ENCODE measurements around the gene ANKRD10. TPM values are rescaled to one million over a fixed set of nuclear protein-coding genes. Genes with fewer than 3 reads are reported as not detected.

ANKRD10 gene
- total RNA-seq, 4 donors from 2014 or later = 128 to 268 (median 235) TPM

- intact Hi-C loops (cut with DNase I; ENCODE audit: low total_unique reads) = no loop called here
- Histone ChIP-seq H3K9me3 (no peaks in the 10 kb centered on the region), H3K4me1 (no peaks in the 10 kb centered on the region), H3K27ac (peak overlapping the region; percentile 69 to 70), H3K4me3 (no peak overlapping the region), H3K36me3 (no peaks in the 10 kb centered on the region), H3K27me3 (no peaks in the 10 kb centered on the region)
- no peak for TF ChIP-seq CTCF (IDR thresholded peaks at IDR 0.05)
- TF ChIP-seq POLR2A (IDR thresholded peaks at IDR 0.05) = no peak
- no peak for DNase-seq
Observed at GRCh38 chr13:110850840-110851239, 64.0 kb downstream of the ANKRD10 start.

- no peak overlapping the region for H3K4me3 ChIP-seq
- peak overlapping the region; percentile 69 to 70 for H3K27ac ChIP-seq
- H3K4me1 ChIP-seq = no peaks in the 10 kb centered on the region
- DNase-seq = no peak
- H3K9me3 ChIP-seq = no peaks in the 10 kb centered on the region
- H3K36me3 ChIP-seq = no peaks in the 10 kb centered on the region
- no peaks in the 10 kb centered on the region for H3K27me3 ChIP-seq
- intact Hi-C loops (cut with DNase I; ENCODE audit: low total_unique reads) = no loop called here
- TF ChIP-seq POLR2A (IDR thresholded peaks at IDR 0.05) = no peak
- TF ChIP-seq CTCF (IDR thresholded peaks at IDR 0.05) = no peak
Observed at GRCh38 chr13:110850006-110850405, 64.9 kb downstream of the ANKRD10 start.

GRCh38 chr13:110845520-110845919, 69.3 kb downstream of the ANKRD10 start:
- TF ChIP-seq CTCF (IDR thresholded peaks at IDR 0.05) = no peak
- no peak for TF ChIP-seq POLR2A (IDR thresholded peaks at IDR 0.05)
- no peak overlapping the region for H3K4me3 ChIP-seq
- no peaks in the 10 kb centered on the region for H3K9me3 ChIP-seq
- no peak overlapping the region for H3K27ac ChIP-seq
- H3K4me1 ChIP-seq = no peaks in the 10 kb centered on the region
- intact Hi-C loops (cut with DNase I; ENCODE audit: low total_unique reads) = no loop called here
- DNase-seq = no peak
- H3K36me3 ChIP-seq = no peaks in the 10 kb centered on the region
- H3K27me3 ChIP-seq = no peaks in the 10 kb centered on the region

GRCh38 chr13:110841846-110842245, 73.0 kb downstream of the ANKRD10 start:
- no peak for DNase-seq
- TF ChIP-seq POLR2A (IDR thresholded peaks at IDR 0.05) = no peak
- Histone ChIP-seq H3K36me3 (no peaks in the 10 kb centered on the region), H3K27ac (no peak overlapping the region), H3K4me3 (no peak overlapping the region), H3K27me3 (no peaks in the 10 kb centered on the region), H3K4me1 (no peaks in the 10 kb centered on the region), H3K9me3 (no peaks in the 10 kb centered on the region)
- intact Hi-C loops (cut with DNase I; ENCODE audit: low total_unique reads) = no loop called here

GRCh38 chr13:110841406-110841805, 73.5 kb downstream of the ANKRD10 start:
- no peak overlapping the region for H3K27ac ChIP-seq
- H3K4me3 ChIP-seq = no peak overlapping the region
- intact Hi-C loops (cut with DNase I; ENCODE audit: low total_unique reads) = no loop called here
- TF ChIP-seq POLR2A (IDR thresholded peaks at IDR 0.05) = no peak
- no peak for TF ChIP-seq CTCF (IDR thresholded peaks at IDR 0.05)
- H3K4me1 ChIP-seq = no peaks in the 10 kb centered on the region
- H3K27me3 ChIP-seq = no peaks in the 10 kb centered on the region
- DNase-seq = no peak
- H3K36me3 ChIP-seq = no peaks in the 10 kb centered on the region
- no peaks in the 10 kb centered on the region for H3K9me3 ChIP-seq
